ENCODE results near the gene PCDHA10. TPM values are rescaled to one million over a fixed set of nuclear protein-coding genes. Genes with fewer than 3 reads are reported as not detected.

The PCDHA10 gene
- total and polyA plus RNA-seq, 2 of the 4 experiments (the other 2 are of a cell fraction), result under 0.01 to 0.02 TPM

DNA sequence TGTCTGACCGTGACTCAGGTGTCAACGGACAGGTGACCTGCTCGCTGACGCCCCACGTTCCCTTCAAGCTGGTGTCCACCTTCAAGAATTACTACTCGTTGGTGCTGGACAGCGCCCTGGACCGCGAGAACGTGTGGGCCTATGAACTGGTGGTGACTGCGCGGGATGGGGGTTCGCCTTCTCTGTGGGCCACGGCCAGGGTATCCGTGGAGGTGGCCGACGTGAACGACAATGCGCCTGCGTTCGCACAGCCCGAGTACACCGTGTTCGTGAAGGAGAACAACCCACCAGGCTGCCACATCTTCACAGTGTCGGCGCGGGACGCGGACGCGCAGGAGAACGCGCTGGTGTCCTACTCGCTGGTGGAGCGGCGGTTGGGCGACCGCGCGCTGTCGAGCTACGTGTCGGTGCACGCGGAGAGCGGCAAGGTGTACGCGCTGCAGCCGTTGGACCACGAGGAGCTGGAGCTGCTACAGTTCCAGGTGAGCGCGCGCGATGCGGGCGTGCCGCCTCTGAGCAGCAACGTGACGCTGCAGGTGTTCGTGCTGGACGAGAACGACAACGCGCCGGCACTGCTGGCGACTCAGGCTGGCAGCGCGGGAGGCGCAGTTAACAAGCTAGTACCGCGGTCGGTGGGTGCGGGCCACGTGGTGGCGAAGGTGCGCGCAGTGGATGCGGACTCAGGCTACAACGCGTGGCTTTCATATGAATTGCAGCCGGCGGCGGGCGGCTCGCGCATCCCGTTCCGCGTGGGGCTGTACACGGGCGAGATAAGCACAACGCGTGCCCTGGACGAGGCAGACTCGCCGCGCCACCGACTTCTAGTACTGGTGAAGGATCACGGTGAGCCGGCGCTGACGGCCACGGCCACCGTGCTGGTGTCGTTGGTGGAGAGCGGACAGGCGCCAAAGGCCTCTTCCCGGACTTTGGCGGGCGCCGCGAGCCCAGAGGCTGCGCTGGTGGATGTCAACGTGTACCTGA is 14.8 kb downstream of the PCDHA10 start (continued):
- TF ChIP-seq FOS (IDR thresholded peaks at IDR 0.05; ENCODE audit: low read depth, low read length) (no peak), RFX5 (IDR thresholded peaks at IDR 0.05; ENCODE audit: low read depth, low read length) (no peak), CHD1 (IDR thresholded peaks at IDR 0.05; ENCODE audit: low read depth, low read length) (no peak), MXI1 (IDR thresholded peaks at IDR 0.05; ENCODE audit: borderline replicate concordance, low read depth, low read length) (no peak), RCOR1 (IDR thresholded peaks at IDR 0.05; ENCODE audit: insufficient replicate concordance, low read length) (no peak)
